ENCODE results near the gene PRICKLE3.

DNA sequence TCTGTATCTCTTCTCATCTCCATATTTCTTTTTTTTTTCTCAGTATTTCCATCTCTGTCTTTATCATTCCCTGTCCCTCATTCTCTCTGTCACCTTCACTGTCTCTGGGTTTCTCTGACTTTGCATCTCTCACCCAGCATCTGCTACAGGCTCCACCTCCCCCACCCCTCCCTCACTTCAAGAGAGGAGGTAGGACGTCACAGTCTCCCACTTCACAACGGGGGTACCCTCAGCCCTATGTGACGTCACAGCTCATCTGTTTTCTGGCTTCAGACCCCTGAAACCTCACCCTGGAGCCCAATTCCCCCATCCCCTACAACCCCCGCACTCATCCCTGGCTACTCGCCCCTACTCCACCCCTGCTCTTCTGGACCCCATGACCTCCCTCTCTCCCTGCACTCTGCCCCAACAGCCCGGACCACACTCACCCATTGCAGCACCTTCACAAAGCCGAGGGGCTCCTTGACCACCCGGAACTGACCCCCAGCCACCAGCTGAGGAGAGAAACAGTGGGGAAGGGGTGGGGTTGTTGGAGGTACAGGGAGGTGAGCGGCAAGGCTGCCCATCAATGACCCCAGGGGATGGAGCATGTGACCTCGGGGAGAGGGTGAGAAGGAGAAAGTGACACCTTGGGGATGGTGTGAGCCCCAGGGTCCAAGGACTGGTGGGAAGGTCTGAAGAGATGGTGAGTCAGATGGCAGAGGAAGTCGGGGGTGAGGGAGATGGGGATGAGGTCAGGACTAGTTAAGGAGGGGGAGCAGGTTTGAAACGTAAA is 12.6 kb upstream of the PRICKLE3 start:
- TF ChIP-seq POLR2A (IDR thresholded peaks at IDR 0.05; ENCODE audit: low read depth, low read length) (no peak), POLR2AphosphoS5 (IDR thresholded peaks at IDR 0.05; ENCODE audit: low read depth, low read length) (no peak), TAF1 (IDR thresholded peaks at IDR 0.05; ENCODE audit: low read depth, low read length) (no peak)

Data from GM12891 (cell line).